Stimulated activated CD8-positive, alpha-beta memory T cell treated with anti-CD3 and anti-CD28 coated beads, Interleukin-4, amount 100 ng/mL, for 1 hour (primary cell): ENCODE measurements around the gene NAALADL2.

Experiments used
- DNase-seq, 2 donors: peaks; one replicate each; pipeline ENCODE4 v3.0.0-alpha.2; 2020; ENCODE audit warnings: low read depth in 2 of 2, low spot score in 1 of 2

NAALADL2 gene

GRCh38 chr3:174960898-174961297, 101.8 kb downstream of the NAALADL2 start:
- DNase-seq: no peak

- no peak for DNase-seq
These were observed 114.3 kb downstream of the NAALADL2 start for GRCh38 chr3:174973465-174973864.

- no peak for DNase-seq
These were observed 127.6 kb downstream of the NAALADL2 start for GRCh38 chr3:174986685-174987084.

GRCh38 chr3:175001091-175001490, 142.0 kb downstream of the NAALADL2 start:
- DNase-seq: no peak

GRCh38 chr3:175002732-175003143, 143.6 kb downstream of the NAALADL2 start:
- no peak for DNase-seq

GRCh38 chr3:175003590-175003989, 144.5 kb downstream of the NAALADL2 start:
- DNase-seq: no peak

- no peak for DNase-seq
These were observed 146.1 kb downstream of the NAALADL2 start for GRCh38 chr3:175005193-175005592.

GRCh38 chr3:175005881-175006280, 146.7 kb downstream of the NAALADL2 start:
- DNase-seq: no peak

- DNase-seq: no peak
These were observed 148.2 kb downstream of the NAALADL2 start for GRCh38 chr3:175007306-175007705.

- DNase-seq: no peak
These were observed 150.2 kb downstream of the NAALADL2 start for GRCh38 chr3:175009295-175009694.

- DNase-seq: no peak
These were observed 156.0 kb downstream of the NAALADL2 start for GRCh38 chr3:175015056-175015635.

GRCh38 chr3:175018946-175019727, 160.0 kb downstream of the NAALADL2 start:
- no peak for DNase-seq

- no peak for DNase-seq
These were observed 161.0 kb downstream of the NAALADL2 start for GRCh38 chr3:175020101-175020500.

GRCh38 chr3:175029828-175030227, 170.7 kb downstream of the NAALADL2 start:
- no peak for DNase-seq

- no peak for DNase-seq
These were observed 180.7 kb downstream of the NAALADL2 start for GRCh38 chr3:175039875-175040274.

- no peak for DNase-seq
These were observed 182.2 kb downstream of the NAALADL2 start for GRCh38 chr3:175041369-175041768.

- no peak for DNase-seq
These were observed 187.5 kb downstream of the NAALADL2 start for GRCh38 chr3:175046601-175047000.

GRCh38 chr3:175047786-175048185, 188.7 kb downstream of the NAALADL2 start:
- DNase-seq: no peak

GRCh38 chr3:175057401-175057800, 198.3 kb downstream of the NAALADL2 start:
- no peak for DNase-seq

- no peak for DNase-seq
These were observed 200.7 kb downstream of the NAALADL2 start for GRCh38 chr3:175059788-175060187.

GRCh38 chr3:175065497-175065896, 206.4 kb downstream of the NAALADL2 start:
- DNase-seq: no peak

GRCh38 chr3:175066617-175067415, 207.7 kb downstream of the NAALADL2 start:
- DNase-seq: no peak
